K562 (cell line): ENCODE results near the gene ATP1A3. TPM values are rescaled to one million over a fixed set of nuclear protein-coding genes. Genes with fewer than 3 reads are reported as not detected.

ENCODE experiments used
- CAMTA2 ChIP-seq: fragments of 250-450 bp; sonication (Bioruptor Pico); conservative IDR thresholded peaks from 2 replicates; pipeline ENCODE4 v1.5.1; 2022
- DPF2 ChIP-seq: fragments of 450-650 bp; IDR thresholded peaks from 2 replicates; pipeline ENCODE4 v1.6.1; 2016
- NBN ChIP-seq: fragments of 450-650 bp; IDR thresholded peaks from 2 replicates; pipeline ENCODE4 v1.6.1; 2016; ENCODE audit warnings: low read depth, mild to moderate bottlenecking
- RB1 ChIP-seq: fragments of 450-650 bp; IDR thresholded peaks from 2 replicates; pipeline ENCODE4 v1.6.1; 2017; ENCODE audit warnings: low read depth, mild to moderate bottlenecking
- RNF2 ChIP-seq: sonication (generic); IDR thresholded peaks from 2 replicates; pipeline ENCODE4 v1.6.1; 2016
- SAP30 ChIP-seq: fragments of 200-600 bp; sonication (generic); IDR thresholded peaks from 2 replicates; pipeline ENCODE4 v1.6.1; 2012; ENCODE audit warnings: borderline replicate concordance, low read depth, mild to moderate bottlenecking, moderate library complexity, low read length, control low read depth, inconsistent platforms; ENCODE audit not compliant: insufficient read depth, poor library complexity, severe bottlenecking
- SMARCB1 ChIP-seq: IDR thresholded peaks from 2 replicates; pipeline ENCODE4 v1.6.1; 2011; ENCODE audit warnings: improper control_type of control experiment, low read depth; ENCODE audit not compliant: insufficient read length
- TOE1 ChIP-seq, 2 experiments: fragments of 450-650 bp in 1 of 2; sonication (generic) in 1 of 2; formaldehyde crosslinking in 1 of 2; IDR thresholded peaks; 2 replicates each; pipeline versions ENCODE4 v1.7.1 to v1.8.0; 2016 to 2022; ENCODE audit warnings: borderline replicate concordance in 2 of 2, mild to moderate bottlenecking in 2 of 2, antibody characterized with exemption in 1 of 2, inconsistent platforms in 1 of 2, low read depth in 1 of 2, missing genetic modification reagents in 1 of 2, moderate library complexity in 1 of 2
- ZBTB40 ChIP-seq, 2 experiments: fragments of 450-650 bp in 1 of 2; sonication (generic) in 1 of 2; formaldehyde crosslinking in 1 of 2; IDR thresholded peaks; 2 replicates each; pipeline versions ENCODE4 v1.7.1 to v1.9.0; 2016 to 2022; ENCODE audit warnings: inconsistent platforms in 1 of 2, mild to moderate bottlenecking in 1 of 2, missing genetic modification reagents in 1 of 2
- polyA plus RNA-seq, 8 experiments: library from polyadenylated mRNA; depleted of rRNA in 4 of 8; stranded (reverse) in 5 of 8; unstranded in 3 of 8; fragments of >200 nt; fragmentation: Nextera tagmentation in 2 of 8; fragmentation: Illumina TruSeq in 1 of 8; extraction: Ambion mirVana in 2 of 8; extraction: Trizol in 1 of 8; gene quantifications; 2 replicates each; pipeline versions ENCODE4 v1.2.1 to v1.2.3, GENCODE V29; 2011 to 2014; ENCODE audit warnings: inconsistent platforms in 1 of 8, missing spikeins in 1 of 8
- total RNA-seq, 7 experiments: library from RNA; depleted of rRNA in 6 of 7; stranded (reverse); fragments of >200 nt in 6 of 7; fragmentation: Illumina TruSeq in 2 of 7; extraction: Trizol in 2 of 7; gene quantifications; 2 replicates each; pipeline versions ENCODE4 v1.2.1 to v1.2.3, GENCODE V29; 2011 to 2021; ENCODE audit warnings: low replicate concordance in 1 of 7
- TF ChIP-seq, protein P1 (sequence below): fragments of 250-450 bp; sonication (Bioruptor Pico); IDR thresholded peaks from 2 replicates; pipeline ENCODE4 v1.4.0; 2020
- TF ChIP-seq, protein P2 (sequence below): fragments of 450-650 bp; IDR thresholded peaks from 2 replicates; pipeline ENCODE4 v1.6.1; 2016

ATP1A3 gene
- total and polyA plus RNA-seq, 9 of the 15 experiments (the other 6 are each of a cell fraction or from before 2014, with no cell fraction given) = 0.03 to 1.0 (median 0.17) TPM; not detected in 3

GRCh38 chr19:41934849-41935374, 59.1 kb downstream of the ATP1A3 start (continued):
- TF ChIP-seq, protein P1, sequence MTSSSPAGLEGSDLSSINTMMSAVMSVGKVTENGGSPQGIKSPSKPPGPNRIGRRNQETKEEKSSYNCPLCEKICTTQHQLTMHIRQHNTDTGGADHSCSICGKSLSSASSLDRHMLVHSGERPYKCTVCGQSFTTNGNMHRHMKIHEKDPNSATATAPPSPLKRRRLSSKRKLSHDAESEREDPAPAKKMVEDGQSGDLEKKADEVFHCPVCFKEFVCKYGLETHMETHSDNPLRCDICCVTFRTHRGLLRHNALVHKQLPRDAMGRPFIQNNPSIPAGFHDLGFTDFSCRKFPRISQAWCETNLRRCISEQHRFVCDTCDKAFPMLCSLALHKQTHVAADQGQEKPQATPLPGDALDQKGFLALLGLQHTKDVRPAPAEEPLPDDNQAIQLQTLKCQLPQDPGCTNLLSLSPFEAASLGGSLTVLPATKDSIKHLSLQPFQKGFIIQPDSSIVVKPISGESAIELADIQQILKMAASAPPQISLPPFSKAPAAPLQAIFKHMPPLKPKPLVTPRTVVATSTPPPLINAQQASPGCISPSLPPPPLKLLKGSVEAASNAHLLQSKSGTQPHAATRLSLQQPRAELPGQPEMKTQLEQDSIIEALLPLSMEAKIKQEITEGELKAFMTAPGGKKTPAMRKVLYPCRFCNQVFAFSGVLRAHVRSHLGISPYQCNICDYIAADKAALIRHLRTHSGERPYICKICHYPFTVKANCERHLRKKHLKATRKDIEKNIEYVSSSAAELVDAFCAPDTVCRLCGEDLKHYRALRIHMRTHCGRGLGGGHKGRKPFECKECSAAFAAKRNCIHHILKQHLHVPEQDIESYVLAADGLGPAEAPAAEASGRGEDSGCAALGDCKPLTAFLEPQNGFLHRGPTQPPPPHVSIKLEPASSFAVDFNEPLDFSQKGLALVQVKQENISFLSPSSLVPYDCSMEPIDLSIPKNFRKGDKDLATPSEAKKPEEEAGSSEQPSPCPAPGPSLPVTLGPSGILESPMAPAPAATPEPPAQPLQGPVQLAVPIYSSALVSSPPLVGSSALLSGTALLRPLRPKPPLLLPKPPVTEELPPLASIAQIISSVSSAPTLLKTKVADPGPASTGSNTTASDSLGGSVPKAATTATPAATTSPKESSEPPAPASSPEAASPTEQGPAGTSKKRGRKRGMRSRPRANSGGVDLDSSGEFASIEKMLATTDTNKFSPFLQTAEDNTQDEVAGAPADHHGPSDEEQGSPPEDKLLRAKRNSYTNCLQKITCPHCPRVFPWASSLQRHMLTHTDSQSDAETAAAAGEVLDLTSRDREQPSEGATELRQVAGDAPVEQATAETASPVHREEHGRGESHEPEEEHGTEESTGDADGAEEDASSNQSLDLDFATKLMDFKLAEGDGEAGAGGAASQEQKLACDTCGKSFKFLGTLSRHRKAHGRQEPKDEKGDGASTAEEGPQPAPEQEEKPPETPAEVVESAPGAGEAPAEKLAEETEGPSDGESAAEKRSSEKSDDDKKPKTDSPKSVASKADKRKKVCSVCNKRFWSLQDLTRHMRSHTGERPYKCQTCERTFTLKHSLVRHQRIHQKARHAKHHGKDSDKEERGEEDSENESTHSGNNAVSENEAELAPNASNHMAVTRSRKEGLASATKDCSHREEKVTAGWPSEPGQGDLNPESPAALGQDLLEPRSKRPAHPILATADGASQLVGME = no peak
- TF ChIP-seq RB1 = no peak
- TF ChIP-seq, protein P2, sequence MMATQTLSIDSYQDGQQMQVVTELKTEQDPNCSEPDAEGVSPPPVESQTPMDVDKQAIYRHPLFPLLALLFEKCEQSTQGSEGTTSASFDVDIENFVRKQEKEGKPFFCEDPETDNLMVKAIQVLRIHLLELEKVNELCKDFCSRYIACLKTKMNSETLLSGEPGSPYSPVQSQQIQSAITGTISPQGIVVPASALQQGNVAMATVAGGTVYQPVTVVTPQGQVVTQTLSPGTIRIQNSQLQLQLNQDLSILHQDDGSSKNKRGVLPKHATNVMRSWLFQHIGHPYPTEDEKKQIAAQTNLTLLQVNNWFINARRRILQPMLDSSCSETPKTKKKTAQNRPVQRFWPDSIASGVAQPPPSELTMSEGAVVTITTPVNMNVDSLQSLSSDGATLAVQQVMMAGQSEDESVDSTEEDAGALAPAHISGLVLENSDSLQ = peak; percentile 71
- no peak for TF ChIP-seq SAP30
- TF ChIP-seq SMARCB1 = no peak
- no peak for TF ChIP-seq RNF2
- no peak for TF ChIP-seq NBN
- TF ChIP-seq ZBTB40 (IDR thresholded peaks at IDR 0.05) = no peak
- TF ChIP-seq ZBTB40 (CRISPR knock-in tag; IDR thresholded peaks at IDR 0.05) = no peak
- TF ChIP-seq TOE1 (IDR thresholded peaks at IDR 0.05; ENCODE audit: borderline replicate concordance) = no peak
- TF ChIP-seq TOE1 (CRISPR knock-in tag; IDR thresholded peaks at IDR 0.05; ENCODE audit: borderline replicate concordance, low read depth) = no peak
- no peak for TF ChIP-seq CAMTA2 (CRISPR knock-in tag)
- TF ChIP-seq DPF2 = 0 out of 2 replicates have a peak, but pooled peaks have one; percentile 18
